GM12873 (cell line): ENCODE results near the gene QPCT.

ENCODE experiments used
- TF ChIP-seq, protein P1 (sequence below): IDR thresholded peaks from 2 replicates; pipeline ENCODE4 v1.5.1; 2012; ENCODE audit warnings: low read depth, mild to moderate bottlenecking, moderate library complexity, low read length, control low read depth; ENCODE audit not compliant: insufficient read depth; ENCODE audit errors: missing control alignments

The QPCT gene

GRCh38 chr2:37361994-37362698, 17.7 kb downstream of the QPCT start:
- TF ChIP-seq, protein P1, sequence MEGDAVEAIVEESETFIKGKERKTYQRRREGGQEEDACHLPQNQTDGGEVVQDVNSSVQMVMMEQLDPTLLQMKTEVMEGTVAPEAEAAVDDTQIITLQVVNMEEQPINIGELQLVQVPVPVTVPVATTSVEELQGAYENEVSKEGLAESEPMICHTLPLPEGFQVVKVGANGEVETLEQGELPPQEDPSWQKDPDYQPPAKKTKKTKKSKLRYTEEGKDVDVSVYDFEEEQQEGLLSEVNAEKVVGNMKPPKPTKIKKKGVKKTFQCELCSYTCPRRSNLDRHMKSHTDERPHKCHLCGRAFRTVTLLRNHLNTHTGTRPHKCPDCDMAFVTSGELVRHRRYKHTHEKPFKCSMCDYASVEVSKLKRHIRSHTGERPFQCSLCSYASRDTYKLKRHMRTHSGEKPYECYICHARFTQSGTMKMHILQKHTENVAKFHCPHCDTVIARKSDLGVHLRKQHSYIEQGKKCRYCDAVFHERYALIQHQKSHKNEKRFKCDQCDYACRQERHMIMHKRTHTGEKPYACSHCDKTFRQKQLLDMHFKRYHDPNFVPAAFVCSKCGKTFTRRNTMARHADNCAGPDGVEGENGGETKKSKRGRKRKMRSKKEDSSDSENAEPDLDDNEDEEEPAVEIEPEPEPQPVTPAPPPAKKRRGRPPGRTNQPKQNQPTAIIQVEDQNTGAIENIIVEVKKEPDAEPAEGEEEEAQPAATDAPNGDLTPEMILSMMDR: no peak

DNA sequence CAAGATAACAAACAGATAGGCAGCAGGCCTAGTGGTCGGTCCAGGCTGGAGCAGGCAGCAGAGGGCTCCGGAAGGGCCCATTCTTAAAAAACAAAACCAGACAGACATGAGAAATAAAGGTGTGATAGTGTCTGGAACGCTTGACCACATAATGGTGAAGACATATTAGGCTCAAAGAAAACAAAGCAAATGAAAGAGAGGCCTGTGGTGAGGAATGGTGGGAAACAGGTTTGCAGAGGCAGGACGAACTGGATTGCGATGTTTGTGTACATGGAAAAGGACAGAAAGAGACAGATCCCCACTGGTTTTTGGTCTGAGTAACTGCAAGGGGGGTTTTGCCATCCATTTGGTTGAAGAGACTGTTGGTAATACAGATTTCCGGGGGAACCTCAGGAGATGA, 19.9 kb downstream of the QPCT start:
- TF ChIP-seq, protein P1: no peak

DNA sequence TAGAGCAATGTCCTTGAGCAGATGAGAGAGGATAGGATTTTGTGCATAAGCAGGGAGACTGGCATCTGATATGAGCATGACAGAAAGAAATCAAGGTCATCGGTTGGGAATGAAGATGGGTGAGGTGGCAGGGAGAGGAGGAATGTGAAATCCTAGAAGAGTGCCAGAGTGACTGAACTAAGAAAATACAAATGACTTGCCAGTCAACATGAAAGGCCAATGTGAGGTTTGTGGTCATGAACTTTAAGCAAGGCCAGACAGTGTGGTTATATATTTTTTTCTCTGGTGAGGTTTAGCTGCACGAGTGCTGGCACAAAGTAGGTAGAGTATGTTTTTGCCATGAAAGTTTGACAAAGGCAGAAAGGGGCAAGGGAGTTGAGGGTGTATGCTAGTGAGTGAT, 21.2 kb downstream of the QPCT start:
- TF ChIP-seq, protein P1: no peak

DNA sequence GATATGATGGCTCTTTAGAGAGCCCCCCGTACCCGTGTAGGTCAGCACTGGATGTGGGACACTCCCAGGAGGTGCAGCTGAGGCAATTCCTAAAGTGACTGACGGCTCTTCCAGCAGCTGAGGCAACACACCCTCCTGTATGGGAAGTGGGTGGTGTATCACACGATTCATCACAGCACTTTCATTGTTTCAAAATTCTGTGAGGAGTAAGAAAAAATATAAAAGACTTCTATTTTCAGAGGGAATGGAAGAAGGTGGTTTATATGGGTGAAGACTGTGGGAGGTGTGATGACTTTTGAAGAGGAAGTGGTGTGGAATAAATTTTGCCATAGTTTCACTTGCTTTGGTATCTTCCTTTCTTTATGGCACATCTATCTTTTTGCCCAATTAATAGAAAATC, 22.3 kb downstream of the QPCT start:
- TF ChIP-seq, protein P1: no peak

- TF ChIP-seq, protein P1: no peak
Observed at GRCh38 chr2:37367310-37367709, 22.9 kb downstream of the QPCT start.

DNA sequence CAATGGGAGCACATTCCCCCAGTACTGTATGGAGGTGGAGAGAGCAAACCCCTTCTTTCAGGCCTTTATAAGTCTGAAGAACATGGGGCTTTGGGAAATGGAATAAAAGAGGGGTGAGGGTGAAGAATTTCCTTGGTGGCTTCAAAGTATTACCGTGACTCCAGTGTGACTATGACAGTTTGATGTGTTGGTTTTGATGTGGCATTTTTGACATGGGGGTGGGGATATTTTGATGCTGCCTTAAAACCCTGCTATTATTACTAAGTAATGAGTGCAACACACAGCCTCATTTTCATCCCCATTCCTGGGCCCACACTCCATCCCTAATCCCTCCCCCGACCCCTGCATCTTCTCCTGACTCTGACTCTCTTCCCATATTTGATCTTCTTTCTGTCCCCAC, 23.6 kb downstream of the QPCT start:
- TF ChIP-seq, protein P1: no peak

DNA sequence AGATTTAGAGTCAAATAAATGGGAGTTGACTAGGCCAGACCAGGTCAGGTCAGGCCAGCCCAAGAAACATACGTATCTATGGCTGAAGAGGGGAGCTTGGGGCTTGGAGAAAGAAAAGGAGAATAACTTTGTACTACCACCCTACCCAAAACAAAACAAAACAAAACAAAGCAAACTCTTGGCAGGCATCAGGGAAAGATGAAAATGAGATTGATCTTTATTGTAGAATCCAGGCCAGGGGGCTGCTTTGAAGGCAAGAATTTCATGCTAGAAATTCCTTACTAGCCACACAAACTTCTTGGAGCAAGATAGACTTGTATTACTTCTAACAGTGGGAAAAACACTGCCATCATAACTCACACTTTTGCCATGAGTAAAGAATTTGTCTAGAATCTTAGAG, 26.2 kb downstream of the QPCT start:
- TF ChIP-seq, protein P1: no peak

DNA sequence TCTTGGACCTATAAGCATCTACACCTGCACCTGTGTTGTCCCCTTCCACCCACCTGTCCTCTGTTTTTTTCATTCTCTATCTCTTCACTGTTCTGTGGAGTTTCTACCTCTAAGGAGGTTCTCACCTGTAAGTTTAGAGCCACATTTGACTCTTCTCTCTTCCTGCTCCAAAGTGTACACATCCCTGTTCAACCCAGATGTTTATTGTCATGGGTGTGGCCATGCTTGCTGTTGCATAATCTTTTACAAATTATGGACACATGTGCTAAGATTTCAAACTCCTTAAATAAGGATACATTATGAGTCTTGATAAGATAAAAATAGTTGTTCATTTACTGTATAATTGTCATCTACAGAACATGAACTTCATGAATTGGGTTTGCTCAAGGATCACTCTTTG, 27.6 kb downstream of the QPCT start:
- TF ChIP-seq, protein P1: no peak
